ENCODE data around the gene LYSMD4.

LYSMD4 gene

DNA sequence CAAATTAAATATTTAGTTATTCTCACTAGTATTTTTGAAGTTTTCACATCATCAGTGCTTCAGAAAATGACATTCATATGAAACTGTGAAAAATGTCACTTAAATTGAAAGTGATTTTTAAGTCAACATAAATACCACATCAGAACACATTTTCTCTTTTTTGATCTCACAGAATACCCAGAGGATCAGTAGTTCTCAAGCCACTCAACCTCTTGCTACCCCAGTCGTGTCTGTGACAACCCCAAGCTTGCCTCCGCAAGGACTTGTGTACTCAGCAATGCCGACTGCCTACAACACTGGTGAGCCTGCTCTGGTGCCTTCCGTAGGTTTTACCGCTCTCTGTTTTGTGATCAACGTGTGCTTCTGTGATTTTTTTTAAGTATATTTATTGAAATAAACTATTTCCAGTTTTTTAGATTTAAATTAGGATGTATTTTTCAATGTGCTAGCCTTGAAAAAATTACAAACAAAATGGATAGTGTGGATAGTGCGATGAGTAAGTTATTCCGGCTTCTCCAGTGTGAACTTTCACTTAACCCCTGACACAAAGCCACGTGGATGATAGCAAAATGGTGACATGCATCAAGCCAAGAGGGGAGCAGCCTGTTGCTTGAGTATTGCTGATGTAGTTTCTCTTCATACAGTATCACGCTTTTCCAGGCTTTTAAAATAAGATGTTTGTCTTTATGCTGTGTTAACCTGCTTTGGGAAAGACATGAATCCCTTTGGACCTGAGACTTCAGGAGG lies 26.5 kb downstream of the LYSMD4 start:
- no peak for DNase-seq (ENCODE audit: low read depth)

DNA sequence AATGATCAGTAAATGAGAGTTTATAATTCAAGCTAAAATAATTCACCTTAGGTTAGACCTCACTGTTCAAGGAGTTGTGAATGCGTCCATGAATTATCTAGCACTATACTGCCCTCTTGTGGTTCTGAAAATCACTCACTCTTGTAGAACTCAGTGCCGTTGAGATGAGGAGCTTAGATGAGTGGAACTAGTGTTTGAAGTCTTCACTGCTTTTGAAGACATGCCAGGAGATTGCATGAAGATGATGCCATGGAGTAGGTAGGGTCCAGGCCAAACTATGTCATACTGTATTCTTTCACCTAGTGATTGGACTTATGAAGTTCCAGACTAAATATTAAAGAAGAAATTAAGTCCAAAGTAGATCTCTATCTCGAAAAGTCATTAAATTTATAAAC lies 28.8 kb downstream of the LYSMD4 start:
- DNase-seq (ENCODE audit: low read depth): peak; percentile 81

GRCh38 chr15:99703603-99704443 lies 29.4 kb downstream of the LYSMD4 start:
- DNase-seq (ENCODE audit: low read depth): peak; percentile 75

DNA sequence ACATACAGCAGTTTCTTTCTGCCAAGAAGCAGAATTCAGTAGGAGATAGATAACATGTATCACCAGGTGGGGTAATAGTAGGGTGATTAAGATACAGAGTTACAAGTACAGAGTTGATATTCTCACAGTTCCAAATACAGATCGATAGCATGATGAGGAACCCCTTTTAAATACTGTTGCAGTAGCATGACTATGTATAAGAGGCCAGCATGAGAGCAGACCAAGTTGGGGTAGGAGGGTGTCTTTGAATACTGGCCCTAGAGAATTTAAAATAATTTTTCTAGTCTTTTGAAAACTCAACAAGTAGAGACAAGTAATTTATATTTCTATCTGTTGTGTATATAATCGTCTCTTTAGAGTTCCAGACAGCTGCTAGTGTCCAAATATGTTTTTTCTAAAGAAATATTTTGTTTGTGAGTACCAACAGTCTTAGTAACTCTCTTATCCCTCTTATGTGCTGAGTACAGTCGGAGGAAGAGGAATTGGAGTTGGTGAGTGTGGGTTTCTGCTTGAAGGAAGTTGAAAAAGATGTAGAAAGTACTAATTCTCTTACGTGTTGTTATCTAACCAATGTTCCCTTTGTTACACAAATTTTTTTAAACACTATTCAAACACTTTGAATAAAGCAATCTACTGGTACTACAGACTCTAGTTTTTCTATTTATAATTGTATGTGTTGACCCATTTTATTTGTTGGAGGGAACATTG lies 30.2 kb downstream of the LYSMD4 start:
- no peak for DNase-seq (ENCODE audit: low read depth)

DNA sequence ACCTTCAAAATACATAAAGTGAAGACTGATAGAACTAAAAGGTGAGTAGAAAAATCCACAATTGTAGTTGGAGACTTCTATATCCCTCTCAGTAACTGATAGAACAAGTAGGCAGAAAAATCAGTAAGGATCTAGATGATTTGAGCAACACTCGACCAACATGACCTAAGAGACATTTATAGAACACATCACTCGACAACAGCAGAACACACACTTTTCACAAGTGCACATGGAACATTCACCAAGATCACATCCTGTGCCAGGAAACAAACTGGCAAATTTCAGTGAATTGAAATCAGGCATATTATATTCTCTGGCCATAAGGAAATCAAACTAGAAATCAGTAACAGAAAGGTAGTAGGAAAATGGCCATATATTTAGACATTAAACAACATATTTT lies 37.1 kb downstream of the LYSMD4 start:
- DNase-seq (ENCODE audit: low read depth): no peak

DNA sequence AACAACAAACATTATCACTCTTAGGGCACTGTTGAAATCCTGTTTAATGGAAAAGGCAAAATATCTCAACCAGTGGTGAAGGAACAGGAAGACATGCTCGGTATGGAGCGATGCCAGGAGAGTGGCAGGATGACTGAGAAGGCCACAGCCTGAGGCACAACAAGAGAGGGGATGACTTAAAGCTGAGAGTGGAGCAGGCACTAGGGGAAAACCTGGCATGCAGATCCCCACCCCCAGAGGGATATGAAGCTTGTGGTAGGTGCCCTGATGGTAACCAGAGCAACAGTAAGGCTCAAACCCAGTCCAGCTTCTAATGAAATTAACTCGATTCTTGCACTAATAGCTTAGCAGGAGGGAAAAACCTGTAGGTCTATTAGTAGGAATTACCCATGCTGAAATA lies 40.4 kb downstream of the LYSMD4 start:
- DNase-seq (ENCODE audit: low read depth): no peak

DNA sequence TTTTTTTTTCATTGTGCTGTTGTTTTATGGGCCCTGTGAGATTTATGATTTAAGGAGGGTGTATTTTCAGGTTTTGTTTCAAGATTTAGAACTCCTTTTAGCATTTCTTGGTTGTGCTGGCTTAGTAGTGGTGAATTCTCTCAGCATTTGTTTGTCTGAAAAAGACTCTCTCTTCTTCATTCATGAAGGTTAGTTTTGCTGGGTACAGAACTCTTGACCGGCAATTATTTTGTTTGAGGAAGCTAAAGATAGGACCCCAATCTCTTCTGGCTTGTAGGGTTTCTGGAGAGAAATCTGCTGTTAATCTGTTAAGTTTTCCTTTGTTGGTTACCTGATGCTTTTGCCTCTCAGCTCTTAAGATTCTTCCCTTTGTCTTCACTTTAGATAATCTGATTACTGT lies 46.9 kb downstream of the LYSMD4 start:
- DNase-seq (ENCODE audit: low read depth): no peak

DNA sequence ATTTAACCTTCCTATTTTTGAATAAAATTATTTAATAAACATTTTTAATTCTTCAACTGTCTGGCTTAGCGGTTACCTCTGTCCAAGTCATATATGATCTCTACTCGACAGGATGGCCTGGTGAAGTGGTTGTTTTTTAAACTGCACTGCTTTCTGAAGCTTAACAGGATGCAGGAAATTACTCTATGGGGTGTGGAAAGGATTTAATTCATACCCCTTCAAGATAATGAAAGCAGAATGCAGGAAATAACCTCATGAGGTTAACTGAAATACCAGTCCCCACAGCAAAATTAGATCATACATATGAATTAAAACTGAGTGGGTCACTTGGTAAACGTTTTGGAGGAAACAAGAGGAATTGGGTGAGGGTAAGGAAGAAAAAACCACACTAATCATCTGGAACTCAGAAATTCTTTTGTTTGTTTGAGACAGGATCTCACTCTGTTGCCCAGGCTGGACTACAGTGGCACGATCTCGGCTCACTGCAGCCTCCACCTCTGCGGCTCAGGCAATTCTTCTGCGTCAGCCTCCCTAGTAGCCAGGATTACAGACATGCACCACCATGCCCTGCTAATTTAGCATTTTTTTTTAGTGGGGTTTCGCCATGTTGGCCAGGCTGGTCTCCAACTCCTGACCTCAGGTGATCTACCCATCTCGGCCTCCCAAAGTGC lies 50.1 kb downstream of the LYSMD4 start:
- DNase-seq (ENCODE audit: low read depth): no peak

GRCh38 chr15:99682455-99682854 lies 50.8 kb downstream of the LYSMD4 start:
- peak; percentile 67 for DNase-seq (ENCODE audit: low read depth)

DNA sequence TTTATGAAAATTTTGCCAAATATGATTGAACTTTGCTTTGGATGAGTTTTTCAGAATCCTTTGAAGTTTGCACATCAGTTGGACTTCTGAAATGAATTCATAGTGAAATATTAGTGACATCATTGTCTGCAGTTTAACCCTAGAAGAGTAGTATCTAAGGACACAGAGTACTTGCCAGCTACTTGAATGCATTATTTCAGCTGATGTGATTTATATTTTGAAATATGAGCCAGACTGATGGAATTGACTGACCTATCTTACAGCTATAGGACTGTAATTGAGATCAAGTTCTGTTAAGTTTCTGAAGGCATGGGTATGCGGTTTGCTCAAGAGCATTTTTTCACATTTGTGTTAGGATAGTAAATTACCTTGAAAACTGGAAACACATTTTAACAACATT lies 51.2 kb downstream of the LYSMD4 start:
- DNase-seq (ENCODE audit: low read depth): no peak

GRCh38 chr15:99680276-99680675 lies 53.0 kb downstream of the LYSMD4 start:
- DNase-seq (ENCODE audit: low read depth): no peak

- no peak for DNase-seq (ENCODE audit: low read depth)
Measured at GRCh38 chr15:99677540-99678134, 55.6 kb downstream of the LYSMD4 start.
